ENCODE measurements around the gene KNG1.
A peak's percentile ranks its signal among the peaks of the same experiment; 100 is the strongest.

The KNG1 gene

DNA sequence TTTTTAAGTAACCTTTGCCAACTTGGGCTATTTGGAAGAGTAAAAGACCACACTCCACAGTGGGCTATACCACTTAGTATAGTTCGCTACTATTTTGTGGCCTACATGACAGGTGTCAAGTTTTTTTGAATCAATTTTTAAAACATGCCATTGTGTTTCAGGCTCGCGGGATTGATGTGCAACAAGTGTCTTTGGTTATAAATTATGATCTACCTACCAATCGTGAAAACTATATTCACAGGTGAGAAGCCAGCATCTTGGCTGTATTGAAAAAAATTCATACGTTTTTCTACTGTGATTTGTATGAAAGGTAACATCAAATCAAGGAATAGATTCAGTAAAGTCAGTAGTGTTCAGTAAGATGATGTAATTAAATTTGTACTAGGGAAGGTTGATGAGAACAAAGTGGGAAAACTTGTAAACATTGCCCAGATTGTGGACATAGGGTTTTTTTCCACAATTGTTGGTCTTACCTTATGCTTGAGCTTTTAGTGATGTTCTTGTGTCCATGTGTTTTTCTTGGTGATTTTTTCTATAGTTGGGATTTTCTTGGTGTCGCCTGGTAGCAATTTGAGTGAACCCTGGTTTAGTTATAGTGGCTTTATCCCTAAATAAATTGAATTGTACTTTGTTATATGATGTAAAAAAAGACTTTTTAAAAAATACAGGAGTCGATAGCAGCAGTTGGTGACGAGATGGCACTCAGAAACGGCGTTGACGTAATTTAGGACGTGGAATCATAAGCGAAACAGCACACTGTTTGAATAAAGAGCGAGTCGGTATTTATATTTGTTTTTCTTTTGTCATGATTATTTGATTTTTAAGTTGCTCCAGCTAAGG is 70.7 kb downstream of the KNG1 start:
- no peak overlapping the region for H3K4me3 ChIP-seq (ENCODE audit: control insufficient read depth, low read depth, low read length)
- DNase-seq (ENCODE audit: low read depth) = no peak
- TF ChIP-seq, protein P1, sequence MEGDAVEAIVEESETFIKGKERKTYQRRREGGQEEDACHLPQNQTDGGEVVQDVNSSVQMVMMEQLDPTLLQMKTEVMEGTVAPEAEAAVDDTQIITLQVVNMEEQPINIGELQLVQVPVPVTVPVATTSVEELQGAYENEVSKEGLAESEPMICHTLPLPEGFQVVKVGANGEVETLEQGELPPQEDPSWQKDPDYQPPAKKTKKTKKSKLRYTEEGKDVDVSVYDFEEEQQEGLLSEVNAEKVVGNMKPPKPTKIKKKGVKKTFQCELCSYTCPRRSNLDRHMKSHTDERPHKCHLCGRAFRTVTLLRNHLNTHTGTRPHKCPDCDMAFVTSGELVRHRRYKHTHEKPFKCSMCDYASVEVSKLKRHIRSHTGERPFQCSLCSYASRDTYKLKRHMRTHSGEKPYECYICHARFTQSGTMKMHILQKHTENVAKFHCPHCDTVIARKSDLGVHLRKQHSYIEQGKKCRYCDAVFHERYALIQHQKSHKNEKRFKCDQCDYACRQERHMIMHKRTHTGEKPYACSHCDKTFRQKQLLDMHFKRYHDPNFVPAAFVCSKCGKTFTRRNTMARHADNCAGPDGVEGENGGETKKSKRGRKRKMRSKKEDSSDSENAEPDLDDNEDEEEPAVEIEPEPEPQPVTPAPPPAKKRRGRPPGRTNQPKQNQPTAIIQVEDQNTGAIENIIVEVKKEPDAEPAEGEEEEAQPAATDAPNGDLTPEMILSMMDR (IDR thresholded peaks at IDR 0.05; ENCODE audit: control insufficient read depth, insufficient read depth, low read depth, low read length, missing control alignments) = no peak

DNA sequence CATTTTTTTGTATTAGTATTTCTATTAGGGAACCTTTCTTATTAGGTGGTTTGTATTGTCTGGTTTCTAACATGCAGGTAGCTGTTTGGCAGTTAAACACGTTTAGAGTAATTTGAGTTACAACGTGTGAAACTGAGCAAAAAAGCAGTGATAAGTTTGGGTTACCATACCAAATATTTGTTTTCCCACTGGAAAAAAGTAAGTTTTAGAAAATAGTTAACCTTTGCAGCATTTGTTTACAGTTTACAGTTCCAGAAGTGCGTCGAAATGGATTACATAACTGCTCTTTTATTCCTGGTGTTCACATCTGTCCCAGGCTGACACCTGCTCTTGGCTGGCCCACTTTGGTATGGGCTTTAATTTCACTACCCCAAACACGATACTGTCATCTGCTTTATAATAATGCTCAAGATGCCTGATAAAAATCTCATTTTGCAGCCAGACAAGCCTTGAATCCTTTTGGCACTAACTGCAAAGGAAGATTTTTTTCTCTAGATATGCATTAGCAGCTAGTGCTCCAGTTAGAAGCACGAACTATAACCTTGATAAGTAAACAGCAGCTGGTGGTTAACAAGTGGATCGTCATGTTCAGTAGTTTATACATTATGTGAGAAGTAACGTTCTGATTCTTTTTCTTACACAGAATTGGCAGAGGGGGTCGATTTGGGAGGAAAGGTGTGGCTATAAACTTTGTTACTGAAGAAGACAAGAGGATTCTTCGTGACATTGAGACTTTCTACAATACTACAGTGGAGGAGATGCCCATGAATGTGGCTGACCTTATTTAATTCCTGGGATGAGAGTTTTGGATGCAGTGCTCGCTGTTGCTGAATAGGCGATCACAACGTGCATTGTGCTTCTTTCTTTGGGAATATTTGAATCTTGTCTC is 71.6 kb downstream of the KNG1 start:
- H3K4me3 ChIP-seq (ENCODE audit: control insufficient read depth, low read depth, low read length) = no peak overlapping the region
- DNase-seq (ENCODE audit: low read depth) = no peak
- TF ChIP-seq, protein P1 (IDR thresholded peaks at IDR 0.05; ENCODE audit: control insufficient read depth, insufficient read depth, low read depth, low read length, missing control alignments) = no peak

DNA sequence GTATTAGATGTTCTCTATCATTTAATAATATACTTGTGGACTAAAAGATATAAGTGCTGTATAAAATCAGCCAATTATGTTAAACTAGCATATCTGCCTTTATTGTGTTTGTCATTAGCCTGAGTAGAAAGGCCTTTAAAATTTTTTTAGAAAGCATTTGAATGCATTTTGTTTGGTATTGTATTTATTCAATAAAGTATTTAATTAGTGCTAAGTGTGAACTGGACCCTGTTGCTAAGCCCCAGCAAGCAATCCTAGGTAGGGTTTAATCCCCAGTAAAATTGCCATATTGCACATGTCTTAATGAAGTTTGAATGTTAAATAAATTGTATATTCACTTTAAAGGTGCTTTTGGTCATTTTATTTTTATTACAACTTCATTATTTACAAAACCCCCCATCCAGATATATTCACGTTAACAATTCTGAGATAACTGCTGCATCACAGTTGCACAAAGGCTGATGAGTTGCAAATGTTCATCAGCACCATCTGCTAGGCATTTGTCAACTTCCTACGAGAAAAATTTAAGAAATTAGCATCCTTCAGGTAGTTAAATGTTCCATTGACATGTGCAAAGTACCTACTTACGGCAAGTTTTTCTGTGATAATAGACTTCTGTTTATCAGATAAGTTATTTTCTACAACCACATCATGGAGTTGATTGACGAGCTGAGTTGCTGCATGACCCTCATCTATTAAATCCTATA is 72.5 kb downstream of the KNG1 start:
- no peak overlapping the region for H3K4me3 ChIP-seq (ENCODE audit: control insufficient read depth, low read depth, low read length)
- TF ChIP-seq, protein P1 (IDR thresholded peaks at IDR 0.05; ENCODE audit: control insufficient read depth, insufficient read depth, low read depth, low read length, missing control alignments) = no peak
- no peak for DNase-seq (ENCODE audit: low read depth)

DNA sequence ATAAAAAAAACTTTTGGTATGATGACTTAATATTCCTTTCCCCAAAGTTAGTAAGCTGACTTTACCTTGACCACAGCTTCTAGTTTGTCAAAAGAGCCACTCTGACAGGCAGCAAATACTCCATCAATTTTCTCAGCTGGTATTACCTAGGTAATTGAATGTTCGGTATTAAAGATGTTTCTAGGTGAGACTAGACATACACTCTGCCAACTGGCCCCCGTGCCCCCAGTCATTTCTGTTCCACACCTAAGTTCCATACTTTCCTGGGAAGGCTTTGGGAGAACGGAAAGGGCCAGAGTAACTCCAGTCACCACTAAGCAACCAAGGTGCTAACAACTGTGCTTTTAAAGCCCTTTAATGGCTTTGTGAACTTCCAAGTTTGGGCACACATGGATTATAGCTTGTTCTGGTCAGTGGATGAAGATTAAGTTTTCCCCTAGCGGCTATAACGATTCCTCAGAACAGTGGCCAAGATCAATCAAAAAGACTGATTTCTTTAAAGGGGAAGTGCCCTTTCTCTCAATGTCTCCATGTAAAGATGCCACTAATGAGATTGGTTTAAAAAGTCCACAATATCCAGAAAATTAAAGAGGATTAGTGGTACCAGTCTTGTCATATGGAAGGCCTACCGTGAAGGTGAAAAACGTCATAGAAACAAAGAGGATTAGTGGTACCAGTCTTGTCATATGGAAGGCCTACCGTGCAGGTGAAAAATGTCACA is 73.3 kb downstream of the KNG1 start:
- DNase-seq (ENCODE audit: low read depth) = no peak
- no peak overlapping the region for H3K4me3 ChIP-seq (ENCODE audit: control insufficient read depth, low read depth, low read length)
- TF ChIP-seq, protein P1 (IDR thresholded peaks at IDR 0.05; ENCODE audit: control insufficient read depth, insufficient read depth, low read depth, low read length, missing control alignments) = peak; percentile 16
